Transverse colon (tissue), 4 donors: Measurements from ENCODE around the gene PEX3. TPM values are rescaled to one million over a fixed set of nuclear protein-coding genes. Genes with fewer than 3 reads are reported as not detected.
"Not testable (repeated sequence)": the region's sequence is repeated elsewhere in the genome, so short reads cannot be mapped to it uniquely, and the experiment has no call there.

Source experiments
- DNase-seq: peaks from one replicate; pipeline ENCODE4 v3.0.0-alpha.2; 2019
- H3K27ac ChIP-seq, 4 donors: fragments of 200-600 bp; sonication (generic); 2 replicates each; pipeline ENCODE4 v1.5.1; 2016 to 2018; ENCODE audit warnings: inconsistent platforms in 4 of 4
- H3K27me3 ChIP-seq: fragments of 200-600 bp; sonication (generic); 2 replicates; pipeline ENCODE4 v1.5.1; 2017; ENCODE audit warnings: inconsistent platforms
- H3K36me3 ChIP-seq, 4 donors: fragments of 200-600 bp; sonication (generic); 2 replicates each; pipeline ENCODE4 v1.5.1; 2017 to 2019; ENCODE audit warnings: inconsistent platforms in 4 of 4
- H3K4me1 ChIP-seq, 4 donors: fragments of 200-600 bp; sonication (generic); 2 replicates each; pipeline ENCODE4 v1.5.1; 2017 to 2020; ENCODE audit warnings: inconsistent platforms in 4 of 4
- H3K4me3 ChIP-seq, 4 donors: fragments of 200-600 bp; sonication (generic); 1 replicate in 1 of 4; 2 replicates in 3 of 4; pipeline versions ENCODE4 v1.5.1 to v1.6.1; 2017 to 2019; ENCODE audit warnings: inconsistent platforms in 4 of 4
- H3K9me3 ChIP-seq, 2 donors: fragments of 200-600 bp; sonication (generic); 2 replicates each; pipeline ENCODE4 v1.5.1; 2017 to 2019; ENCODE audit warnings: inconsistent platforms in 2 of 2
- EP300 ChIP-seq: sonication (generic); formaldehyde crosslinking; IDR thresholded peaks from one replicate; pipeline ENCODE4 v1.6.1; 2017; ENCODE audit warnings: antibody characterized with exemption, low read depth
- POLR2A ChIP-seq: fragments of 450-650 bp; IDR thresholded peaks from one replicate; pipeline ENCODE4 v1.6.1; 2016; ENCODE audit warnings: antibody characterized with exemption, mild to moderate bottlenecking, moderate library complexity
- POLR2AphosphoS5 ChIP-seq, 3 donors: sonication (generic); formaldehyde crosslinking; IDR thresholded peaks; one replicate each; pipeline ENCODE4 v1.6.1; 2016; ENCODE audit warnings: antibody characterized with exemption in 3 of 3
- WGBS, 2 donors: methylation state at CpG; one replicate each; pipeline ENCODE4 v1.1.5; 2018; ENCODE audit warnings: low coverage in 1 of 2; 5-methylcytosine and 5-hydroxymethylcytosine counted together
- in situ Hi-C, 4 donors: fragments of 200-750 bp; cut with MboI; loops; one replicate each; pipeline versions ENCODE4 v1.15.0 to v1.15.1; 2017; ENCODE audit warnings: low sequenced_read_pairs in 3 of 4, low pct_ligation_motif_present in 1 of 4, low pct_unique_long_range_greater_than_20kb in 1 of 4
- intact Hi-C: fragments of 100-400 bp; cut with DNase I; formaldehyde crosslinking; loops from one replicate; pipeline ENCODE4 v1.15.1; 2023; ENCODE audit warnings: low total_unique reads
- total RNA-seq, 4 donors: library from RNA; depleted of rRNA; stranded (reverse); fragments of >200 nt; gene quantifications; one replicate each; pipeline ENCODE4 v1.1.0, GENCODE V29; 2016
- TF ChIP-seq, protein P1 (sequence below), 5 experiments: fragments of 200-600 bp in 3 of 5; fragments of 450-650 bp in 2 of 5; sonication (generic) in 3 of 5; IDR thresholded peaks; 1 replicate in 2 of 5; 2 replicates in 3 of 5; pipeline ENCODE4 v1.5.1; 2016 to 2017; ENCODE audit warnings: antibody characterized with exemption in 5 of 5, inconsistent platforms in 3 of 5, mild to moderate bottlenecking in 2 of 5, moderate library complexity in 1 of 5

Gene PEX3
- total RNA-seq, 4 donors from 2014 or later, result 7.6 to 13.2 TPM; not detected in 2

DNA sequence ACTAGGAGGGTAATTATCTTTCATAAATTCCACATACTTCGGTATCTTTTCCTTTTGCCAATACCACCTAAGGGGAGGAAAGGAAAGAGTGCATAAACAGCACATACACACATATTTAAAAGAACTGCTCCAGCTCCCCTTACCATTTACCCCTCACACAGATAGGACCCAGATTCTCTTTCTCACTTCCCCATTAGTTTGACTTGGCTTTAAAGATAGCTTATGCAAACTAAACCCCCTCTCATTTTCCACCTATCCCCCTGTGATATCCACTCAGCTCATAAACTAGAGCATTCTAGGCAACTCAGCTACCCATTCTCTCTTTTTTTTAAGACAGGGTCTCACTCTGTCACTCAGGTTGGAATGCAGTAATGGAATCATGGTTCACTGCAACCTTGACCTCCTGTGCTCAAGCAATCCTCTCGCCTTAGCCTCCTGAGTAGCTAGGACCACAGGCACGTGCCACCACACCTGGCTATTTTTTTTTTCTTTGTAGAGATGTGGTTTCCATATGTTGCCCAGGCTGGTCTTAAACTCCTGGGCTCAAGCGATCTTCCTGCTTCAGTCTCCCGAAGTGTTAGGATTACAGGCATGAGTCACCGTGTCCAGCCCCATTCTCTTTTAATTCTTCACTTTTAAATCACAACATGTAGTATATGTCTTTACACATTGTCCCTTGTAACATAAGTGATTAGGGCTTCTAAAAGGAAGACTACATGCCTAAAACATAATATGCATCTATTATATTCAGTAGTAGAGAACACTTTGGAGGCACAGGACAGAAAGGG lies 56.9 kb downstream of the PEX3 start:
- TF ChIP-seq POLR2A, result no peak
- TF ChIP-seq, protein P1, sequence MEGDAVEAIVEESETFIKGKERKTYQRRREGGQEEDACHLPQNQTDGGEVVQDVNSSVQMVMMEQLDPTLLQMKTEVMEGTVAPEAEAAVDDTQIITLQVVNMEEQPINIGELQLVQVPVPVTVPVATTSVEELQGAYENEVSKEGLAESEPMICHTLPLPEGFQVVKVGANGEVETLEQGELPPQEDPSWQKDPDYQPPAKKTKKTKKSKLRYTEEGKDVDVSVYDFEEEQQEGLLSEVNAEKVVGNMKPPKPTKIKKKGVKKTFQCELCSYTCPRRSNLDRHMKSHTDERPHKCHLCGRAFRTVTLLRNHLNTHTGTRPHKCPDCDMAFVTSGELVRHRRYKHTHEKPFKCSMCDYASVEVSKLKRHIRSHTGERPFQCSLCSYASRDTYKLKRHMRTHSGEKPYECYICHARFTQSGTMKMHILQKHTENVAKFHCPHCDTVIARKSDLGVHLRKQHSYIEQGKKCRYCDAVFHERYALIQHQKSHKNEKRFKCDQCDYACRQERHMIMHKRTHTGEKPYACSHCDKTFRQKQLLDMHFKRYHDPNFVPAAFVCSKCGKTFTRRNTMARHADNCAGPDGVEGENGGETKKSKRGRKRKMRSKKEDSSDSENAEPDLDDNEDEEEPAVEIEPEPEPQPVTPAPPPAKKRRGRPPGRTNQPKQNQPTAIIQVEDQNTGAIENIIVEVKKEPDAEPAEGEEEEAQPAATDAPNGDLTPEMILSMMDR (IDR thresholded peaks at IDR 0.05), result no peak
- no peak for TF ChIP-seq POLR2AphosphoS5 (IDR thresholded peaks at IDR 0.05)
- TF ChIP-seq EP300, result no peak

DNA sequence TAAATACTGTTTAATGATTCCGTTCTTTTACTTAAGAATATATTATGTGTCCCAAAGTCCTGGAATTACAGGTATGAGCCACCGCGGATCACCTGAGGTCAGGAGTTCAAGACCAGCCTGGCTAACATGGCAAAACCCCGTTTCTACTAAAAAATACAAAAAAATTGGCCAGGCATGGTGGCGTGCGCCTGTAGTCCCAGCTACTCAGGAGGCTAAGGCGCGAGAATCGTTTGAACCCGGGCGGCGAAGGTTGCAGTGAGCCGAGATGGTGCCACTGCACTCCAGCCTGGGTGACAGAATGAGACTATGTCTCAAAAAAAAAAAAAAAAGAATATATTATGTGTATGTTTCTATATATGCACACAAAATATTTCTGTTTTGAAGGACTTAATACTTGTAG lies 59.7 kb downstream of the PEX3 start:
- peaks cover 0 to 32% (median 16%) of the 10 kb centered on the region in 4 donors for H3K4me1 ChIP-seq
- peak overlapping the region in 3 of 4 donors; percentile 68 to 76 (median 68) for H3K4me3 ChIP-seq
- in situ Hi-C loops, DNase-seq, H3K9me3 ChIP-seq, intact Hi-C loops, H3K27me3 ChIP-seq: not testable (repeated sequence)
- 93 to 95% methylated on average over 13 of the region's 13 CpGs for WGBS, 2 donors
- H3K36me3 ChIP-seq, result peaks cover 0 to 11% (median 0%) of the 10 kb centered on the region in 4 donors
- H3K27ac ChIP-seq, result peak overlapping the region in 2 of 4 donors; percentile 92 to 93

More for the DNA sequence above, 56.9 kb downstream of the PEX3 start:
- H3K27me3 ChIP-seq, result no peaks in the 10 kb centered on the region
- H3K36me3 ChIP-seq, result peaks cover 0 to 11% (median 0%) of the 10 kb centered on the region in 4 donors
- intact Hi-C loops (no loop called here), in situ Hi-C loops (no loop called here)
- no peak overlapping the region for H3K4me3 ChIP-seq
- peaks cover 0 to 27% (median 13%) of the 10 kb centered on the region in 4 donors for H3K4me1 ChIP-seq
- no peak overlapping the region for H3K27ac ChIP-seq
- WGBS, 2 donors, result 78 to 84% methylated on average over 5 to 6 of the region's 6 CpGs
- no peaks in the 10 kb centered on the region for H3K9me3 ChIP-seq
- no peak for DNase-seq

- intact Hi-C loops, result no loop called here
- WGBS, 2 donors, result 0 to 3% methylated on average over 1 to 50 of the region's 63 CpGs
- peaks cover 0 to 35% (median 16%) of the 10 kb centered on the region in 4 donors for H3K4me1 ChIP-seq
Measured at GRCh38 chr6:143510991-143511891, 60.6 kb downstream of the PEX3 start, which contains the start of gene FUCA2. Gene FUCA2, minus strand, starts transcription at chr6:143511720. Its CDS starts 86 bp downstream, at chr6:143511634.

GRCh38 chr6:143513410-143513809 lies 62.8 kb downstream of the PEX3 start:
- TF ChIP-seq, protein P1 (IDR thresholded peaks at IDR 0.05), result peak; percentile 35 to 49 (median 48)
- no peak for TF ChIP-seq POLR2A
- no peak for TF ChIP-seq EP300
- no peaks in the 10 kb centered on the region for H3K27me3 ChIP-seq
- no peak overlapping the region for H3K4me3 ChIP-seq
- peaks cover 0 to 39% (median 16%) of the 10 kb centered on the region in 4 donors for H3K4me1 ChIP-seq
- WGBS, 2 donors, result 64 to 67% methylated on average over 4 of the region's 4 CpGs
- no peak overlapping the region for H3K27ac ChIP-seq
- H3K36me3 ChIP-seq, result no peaks in the 10 kb centered on the region
- in situ Hi-C loops, result no loop called here
- intact Hi-C loops, result no loop called here
- H3K9me3 ChIP-seq, result no peaks in the 10 kb centered on the region
- DNase-seq, result peak; percentile 65

More at GRCh38 chr6:143510991-143511891, 60.6 kb downstream of the PEX3 start, which contains the start of gene FUCA2:
- H3K36me3 ChIP-seq, result peaks cover 0 to 9% (median 0%) of the 10 kb centered on the region in 4 donors
- H3K4me3 ChIP-seq, result peak within 1 kb of the TSS; percentile 65 to 76 (median 68)
- in situ Hi-C loops, result no loop called here
- no peaks in the 10 kb centered on the region for H3K9me3 ChIP-seq
- H3K27me3 ChIP-seq, result no peaks in the 10 kb centered on the region
- TF ChIP-seq POLR2A (peak; percentile 93), EP300 (no peak), POLR2AphosphoS5 (IDR thresholded peaks at IDR 0.05) (peak; percentile 75 to 89 (median 84))
- TF ChIP-seq, protein P1 (IDR thresholded peaks at IDR 0.05), result peak in 2 of 5 experiments; percentile 27 to 28
- H3K27ac ChIP-seq, result peak within 1 kb of the TSS; percentile 91 to 93 (median 92)
- DNase-seq, result peak; percentile 94
